HepG2 (cell line): Measurements from ENCODE around the gene CLDN5. TPM values are rescaled to one million over a fixed set of nuclear protein-coding genes. Genes with fewer than 3 reads are reported as not detected.

ENCODE experiments used
- ATAC-seq: fragments of 200-7000 bp; cut with Tn5 transposase; 3 replicates; pipeline ENCODE4 v1.9.1; 2020; ENCODE audit warnings: mild to moderate bottlenecking, moderate library complexity
- BruUV-seq: library from RNA; stranded (reverse); fragments of 400-500 nt; replicated peaks from 2 replicates; lab custom pipeline; 2021; lab: Mats Ljungman, UMichigan
- CTCF ChIA-PET: fragments of 300-600 bp; formaldehyde crosslinking; extraction: SDS; loops from one replicate; lab custom pipeline; 2021; ENCODE audit warnings: low total read pairs, inconsistent platforms, low intra/inter-chr PET ratio; lab: Yijun Ruan, JAX
- POLR2A ChIA-PET: fragments of 350-600 bp; sonication (Branson Sonifier 250); formaldehyde crosslinking; loops from one replicate; lab custom pipeline; 2020; ENCODE audit warnings: antibody characterized with exemption, inconsistent platforms; lab: Yijun Ruan, JAX
- DNase-seq: peaks from one replicate; pipeline ENCODE4 v3.0.0-alpha.2; 2015; ENCODE audit warnings: low spot score
- FAIRE-seq: peaks from 3 replicates; lab custom pipeline; 2011; peaks lifted over from hg19 to GRCh38; lab: Jason Lieb, UNC
- H2AFZ ChIP-seq: one replicate; pipeline ENCODE4 v1.6.1; 2011; ENCODE audit warnings: low read length, inconsistent platforms
- H3K27ac ChIP-seq: fragments of 300-600 bp; 3 replicates; pipeline ENCODE4 v1.8.0; 2011; ENCODE audit warnings: mixed run types, mild to moderate bottlenecking, mixed read lengths, low read length, inconsistent platforms; ENCODE audit not compliant: insufficient read depth; ENCODE audit errors: extremely low read length
- H3K27me3 ChIP-seq, 2 experiments: fragments of 200-600 bp in 1 of 2; 2 replicates in 1 of 2; 3 replicates in 1 of 2; pipeline versions ENCODE4 v1.6.0 to v1.8.0; 2011; ENCODE audit warnings: low read length in 2 of 2, mild to moderate bottlenecking in 2 of 2, moderate library complexity in 2 of 2, inconsistent platforms in 1 of 2; ENCODE audit not compliant: insufficient read depth in 2 of 2, control insufficient read depth in 1 of 2
- H3K36me3 ChIP-seq, 2 experiments: fragments of 200-600 bp in 1 of 2; replicated peaks in 1 of 2; 2 replicates in 1 of 2; 3 replicates in 1 of 2; pipeline versions ENCODE4 v1.5.1 to v1.8.0; 2011; ENCODE audit warnings: low read length in 2 of 2, inconsistent platforms in 1 of 2; ENCODE audit not compliant: insufficient read depth in 2 of 2, control insufficient read depth in 1 of 2
- H3K4me1 ChIP-seq: 2 replicates; pipeline ENCODE4 v1.5.1; 2012; ENCODE audit warnings: low read length, inconsistent platforms; ENCODE audit not compliant: insufficient read depth
- H3K4me2 ChIP-seq: 2 replicates; pipeline ENCODE4 v1.6.0; 2011; ENCODE audit warnings: low read depth, low read length, inconsistent platforms
- H3K4me3 ChIP-seq, 3 experiments: fragments of 200-600 bp in 1 of 3; sonication (generic), shearing (Covaris generic) in 1 of 3; replicated peaks in 1 of 3; 2 replicates each; pipeline ENCODE4 v1.5.1; 2011 to 2016; ENCODE audit warnings: low read length in 3 of 3, inconsistent platforms in 2 of 3, low read depth in 2 of 3, mild to moderate bottlenecking in 2 of 3, control low read depth in 1 of 3, mixed read lengths in 1 of 3; ENCODE audit not compliant: insufficient read depth in 1 of 3
- H3K79me2 ChIP-seq: one replicate; pipeline ENCODE4 v1.6.1; 2011; ENCODE audit warnings: low read length, inconsistent platforms; ENCODE audit not compliant: insufficient read depth
- H3K9ac ChIP-seq: 2 replicates; pipeline ENCODE4 v1.6.0; 2011; ENCODE audit warnings: mild to moderate bottlenecking, low read depth, low read length, inconsistent platforms; ENCODE audit not compliant: insufficient read depth
- H3K9me3 ChIP-seq: 2 replicates; pipeline ENCODE4 v1.5.1; 2012; ENCODE audit warnings: mild to moderate bottlenecking, low read length
- H4K20me1 ChIP-seq: 2 replicates; pipeline ENCODE4 v1.6.0; 2011; ENCODE audit warnings: inconsistent platforms, mild to moderate bottlenecking, low read length, moderate library complexity; ENCODE audit not compliant: insufficient read depth
- BCL3 ChIP-seq: sonication (generic); formaldehyde crosslinking; IDR thresholded peaks from 2 replicates; pipeline ENCODE4 v1.5.1; 2020; ENCODE audit warnings: mild to moderate bottlenecking, missing genetic modification reagents, moderate library complexity
- ETV5 ChIP-seq: IDR thresholded peaks from 2 replicates; pipeline ENCODE4 v1.6.1; 2018; ENCODE audit warnings: missing biosample characterization, missing genetic modification reagents, inconsistent platforms, borderline replicate concordance
- FOXJ3 ChIP-seq: sonication (generic); formaldehyde crosslinking; IDR thresholded peaks from 2 replicates; pipeline ENCODE4 v1.4.0; 2020; ENCODE audit warnings: missing genetic modification reagents, mild to moderate bottlenecking, borderline replicate concordance
- GATAD2A ChIP-seq: IDR thresholded peaks from 2 replicates; pipeline ENCODE4 v1.6.1; 2016
- GZF1 ChIP-seq: sonication (generic); formaldehyde crosslinking; IDR thresholded peaks from 2 replicates; pipeline ENCODE4 v1.5.1; 2020; ENCODE audit warnings: mild to moderate bottlenecking, missing genetic modification reagents
- KDM5B ChIP-seq: sonication (generic); formaldehyde crosslinking; IDR thresholded peaks from 2 replicates; pipeline ENCODE4 v1.4.0; 2020; ENCODE audit warnings: missing genetic modification reagents, mild to moderate bottlenecking, borderline replicate concordance
- PBX3 ChIP-seq: sonication (generic); formaldehyde crosslinking; IDR thresholded peaks from 2 replicates; pipeline ENCODE4 v1.8.1; 2023; ENCODE audit warnings: missing genetic modification reagents, inconsistent platforms, borderline replicate concordance
- PHF20 ChIP-seq: sonication (generic); formaldehyde crosslinking; IDR thresholded peaks from 2 replicates; pipeline ENCODE4 v1.5.0; 2020; ENCODE audit warnings: mild to moderate bottlenecking, missing genetic modification reagents
- SRSF4 ChIP-seq: fragments of 200-400 bp; formaldehyde crosslinking; IDR thresholded peaks from one replicate; pipeline ENCODE4 v1.6.1; 2018; ENCODE audit warnings: mild to moderate bottlenecking, low read depth, low read length, moderate library complexity; ENCODE audit not compliant: poor library complexity, severe bottlenecking
- SRSF9 ChIP-seq: fragments of 200-400 bp; formaldehyde crosslinking; IDR thresholded peaks from 2 replicates; pipeline ENCODE4 v1.6.1; 2018; ENCODE audit warnings: borderline replicate concordance, mild to moderate bottlenecking, low read depth, low read length; ENCODE audit not compliant: insufficient read depth, poor library complexity, severe bottlenecking
- STAG1 ChIP-seq: sonication (generic); formaldehyde crosslinking; IDR thresholded peaks from 2 replicates; pipeline ENCODE4 v1.4.0; 2020; ENCODE audit warnings: missing genetic modification reagents
- TCF12 ChIP-seq, 2 experiments: fragments of 450-650 bp in 1 of 2; sonication (generic) in 1 of 2; formaldehyde crosslinking in 1 of 2; IDR thresholded peaks; 2 replicates each; pipeline versions ENCODE4 v1.6.1 to v1.8.0; 2017 to 2022; ENCODE audit warnings: antibody characterized with exemption in 1 of 2, mild to moderate bottlenecking in 1 of 2, missing genetic modification reagents in 1 of 2, moderate library complexity in 1 of 2
- TERF1 ChIP-seq: sonication (generic); formaldehyde crosslinking; IDR thresholded peaks from 2 replicates; pipeline ENCODE4 v1.8.0; 2022; ENCODE audit warnings: mild to moderate bottlenecking, missing genetic modification reagents, moderate library complexity
- TMF1 ChIP-seq: sonication (generic); formaldehyde crosslinking; IDR thresholded peaks from 2 replicates; pipeline ENCODE4 v1.8.1; 2022; ENCODE audit warnings: low read depth, missing genetic modification reagents
- U2AF1 ChIP-seq: fragments of 200-400 bp; formaldehyde crosslinking; optimal IDR thresholded peaks from 2 replicates; pipeline ENCODE3; 2017; ENCODE audit warnings: mild to moderate bottlenecking, low read depth, low read length
- ZNF362 ChIP-seq: sonication (generic); formaldehyde crosslinking; IDR thresholded peaks from 2 replicates; pipeline ENCODE4 v1.4.0; 2020; ENCODE audit warnings: missing genetic modification reagents, mild to moderate bottlenecking, borderline replicate concordance
- ZNF766 ChIP-seq: sonication (generic); formaldehyde crosslinking; IDR thresholded peaks from 2 replicates; pipeline ENCODE4 v1.5.0; 2020; ENCODE audit warnings: missing genetic modification reagents, borderline replicate concordance
- WGBS: methylation state at CpG from one replicate; pipeline ENCODE4 v1.1.6; 2017; ENCODE audit warnings: low lambda C conversion rate; 5-methylcytosine and 5-hydroxymethylcytosine counted together
- in situ Hi-C: cut with HindIII; loops from 2 replicates; pipeline ENCODE4 v1.10.0; 2017; ENCODE audit warnings: low pct_unique_long_range_greater_than_20kb; ENCODE audit not compliant: extremely low pct_ligation_motif_present
- intact Hi-C: fragments of 100-400 bp; cut with micrococcal nuclease; formaldehyde crosslinking; loops from one replicate; pipeline ENCODE4 v1.10.0; 2022; ENCODE audit not compliant: unreplicated experiment
- polyA plus RNA-seq, 8 experiments: library from polyadenylated mRNA; depleted of rRNA in 3 of 8; stranded (reverse) in 7 of 8; unstranded in 1 of 8; fragments of >200 nt; fragmentation: Illumina TruSeq in 4 of 8; extraction: Trizol in 4 of 8; gene quantifications; 2 replicates each; pipeline versions ENCODE4 v1.2.1 to v1.2.3, GENCODE V29; 2011 to 2016; ENCODE audit warnings: low read depth in 4 of 8, missing spikeins in 1 of 8, mixed read lengths in 1 of 8; ENCODE audit not compliant: insufficient read depth in 1 of 8
- total RNA-seq, 5 experiments: library from RNA; depleted of rRNA; stranded (reverse); fragments of >200 nt; fragmentation: Illumina TruSeq; extraction: Trizol; gene quantifications; 2 replicates each; pipeline ENCODE4 v1.2.3, GENCODE V29; 2016; ENCODE audit warnings: low read depth in 1 of 5

CLDN5 gene
- total and polyA plus RNA-seq, 2 of the 13 experiments (the other 11 are each of a cell fraction or from before 2014, with no cell fraction given): not detected

- Histone ChIP-seq H3K27me3 (no peaks in the 10 kb centered on the region; a peak in 1 of 5 replicates), H3K4me2 (peak within 1 kb of the TSS; percentile 83), H3K36me3 (peaks cover 6 to 17% of the 10 kb centered on the region in 2 experiments), H3K4me1 (peaks cover 26% of the 10 kb centered on the region), H3K79me2 (peaks cover 48% of the 10 kb centered on the region), H4K20me1 (peaks cover 13% of the 10 kb centered on the region; the same call in 1 of the 2 replicates), H2AFZ (peak within 1 kb of the TSS; percentile 99), H3K27ac (peak within 1 kb of the TSS; percentile 97), H3K9me3 (no peaks in the 10 kb centered on the region), H3K9ac (peak within 1 kb of the TSS; percentile 97), H3K4me3 (peak within 1 kb of the TSS; percentile 71 to 98 (median 97))
- FAIRE-seq: no peak
- no TSS peak for BruUV-seq
- DNase-seq: peak; percentile 70
- ChIA-PET POLR2A (interaction anchor here (1.0 to 2.1 kb wide), 4 partner anchors 32 to 335 kb away, joined by 4 to 12 read pairs (median 7); partner anchors contain the start of genes C22orf39, ESS2, HIRA and MRPL40), CTCF (no interaction called here)
- in situ Hi-C loops: loop anchor here (10.0 kb wide), 1 partner anchor 184 kb away; the partner anchor contains the start of gene CLTCL1
- peak; percentile 87 for ATAC-seq
- intact Hi-C loops: loop anchor here (2.0 to 10.0 kb wide), 4 partner anchors 32 to 174 kb away; partner anchors contain the start of genes C22orf39 and HIRA
- 0% methylated on average over 8 of the region's 42 CpGs for WGBS
- TF ChIP-seq GATAD2A (CRISPR knock-in tag) (no peak), TMF1 (CRISPR knock-in tag) (peak; percentile 21; the same call in 1 of the 2 replicates), ZNF766 (CRISPR knock-in tag) (no peak), TERF1 (no peak), U2AF1 (no peak), STAG1 (no peak), GZF1 (CRISPR knock-in tag) (no peak), SRSF9 (no peak), ETV5 (CRISPR knock-in tag) (peak; percentile 88), SRSF4 (no peak), ZNF362 (no peak), FOXJ3 (CRISPR knock-in tag) (no peak), TCF12 (IDR thresholded peaks at IDR 0.05) (no peak), TCF12 (CRISPR knock-in tag; IDR thresholded peaks at IDR 0.05) (no peak), PBX3 (no peak), KDM5B (CRISPR knock-in tag) (peak; percentile 50; the same call in 1 of the 2 replicates), PHF20 (CRISPR knock-in tag) (no peak), BCL3 (CRISPR knock-in tag) (no peak)
These were observed 45.3 kb downstream of the CLDN5 start, which contains the start of gene UFD1 for GRCh38 chr22:19478901-19479354. TSS of gene UFD1 (minus strand) at chr22:19479193. CDS start at chr22:19479085, 108 bp downstream.
